ENCODE results near the gene BTBD2.

Gene BTBD2

DNA sequence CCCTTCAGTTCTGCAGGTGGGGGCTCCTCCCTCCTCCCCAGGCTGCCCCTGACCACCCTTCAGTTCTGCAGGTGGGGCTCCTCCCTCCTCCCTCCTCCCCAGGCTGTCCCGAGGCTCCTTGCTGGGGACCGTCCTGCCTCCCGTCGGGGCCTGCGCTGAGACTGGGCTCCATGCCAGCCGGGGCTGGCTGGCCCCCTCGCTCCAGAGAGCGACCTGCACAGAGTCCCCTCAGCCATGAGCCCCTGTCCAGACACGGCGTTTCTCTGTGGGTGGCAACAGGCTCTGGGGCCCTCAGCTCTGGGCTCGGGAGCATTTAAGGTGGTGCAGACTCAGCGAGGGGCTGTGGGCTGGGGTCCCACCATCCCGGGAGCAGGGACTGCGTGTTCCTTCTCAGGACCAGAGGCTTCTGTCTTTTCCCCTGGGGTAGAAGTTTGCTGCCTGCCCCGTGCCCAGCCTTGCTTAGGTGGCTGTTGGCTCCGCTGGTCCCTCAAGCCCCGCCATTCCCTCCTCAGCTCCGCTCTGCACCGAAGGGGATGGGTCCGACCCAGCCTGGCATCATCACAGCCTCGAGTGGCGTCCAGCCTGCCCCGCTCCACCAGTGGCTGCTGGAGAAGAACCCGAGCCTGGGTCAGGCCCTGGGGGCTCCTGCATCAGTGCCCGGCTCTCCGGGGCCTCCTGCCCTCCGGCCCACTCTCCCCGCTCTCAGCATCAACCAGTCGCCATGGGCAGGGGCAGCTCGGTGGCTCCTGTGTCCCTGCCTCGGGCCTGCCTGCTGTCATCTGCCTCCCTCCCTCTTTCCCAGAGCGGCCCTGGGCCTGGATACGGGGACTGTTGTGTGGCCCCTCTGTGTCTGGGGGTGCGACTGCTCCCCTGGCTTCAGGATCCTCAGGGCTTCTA, 47.0 kb downstream of the BTBD2 start:
- ChIA-PET CTCF (no interaction called here), POLR2A (no interaction called here)
- DNase-seq (ENCODE audit: extremely low spot score): no peak
- TF ChIP-seq PKNOX1 (IDR thresholded peaks at IDR 0.05): no peak
- TF ChIP-seq FOXA1 (IDR thresholded peaks at IDR 0.05): no peak
- TF ChIP-seq FOXK2 (IDR thresholded peaks at IDR 0.05): no peak
- TF ChIP-seq FOXM1 (IDR thresholded peaks at IDR 0.05; ENCODE audit: borderline replicate concordance): no peak
- no peak for TF ChIP-seq LEF1 (IDR thresholded peaks at IDR 0.05; ENCODE audit: borderline replicate concordance)
- no peak for TF ChIP-seq ELF4 (IDR thresholded peaks at IDR 0.05)
- no peak for TF ChIP-seq BHLHE40 (IDR thresholded peaks at IDR 0.05; ENCODE audit: borderline replicate concordance)
- TF ChIP-seq TARDBP (IDR thresholded peaks at IDR 0.05): no peak
- no peak for TF ChIP-seq SP1 (IDR thresholded peaks at IDR 0.05)
- no peak for TF ChIP-seq HDGF (IDR thresholded peaks at IDR 0.05; ENCODE audit: borderline replicate concordance)
- no peak for TF ChIP-seq SUZ12 (IDR thresholded peaks at IDR 0.05)

- TF ChIP-seq CTBP1 (IDR thresholded peaks at IDR 0.05; ENCODE audit: borderline replicate concordance) (no peak), SP1 (IDR thresholded peaks at IDR 0.05) (no peak), PKNOX1 (IDR thresholded peaks at IDR 0.05) (no peak), TARDBP (IDR thresholded peaks at IDR 0.05) (no peak), HDGF (IDR thresholded peaks at IDR 0.05; ENCODE audit: borderline replicate concordance) (no peak)
- DNase-seq (ENCODE audit: extremely low spot score): no peak
- POLR2A ChIA-PET: no interaction called here
- CTCF ChIA-PET: no interaction called here
Measured at GRCh38 chr19:1967087-1967608, 48.4 kb downstream of the BTBD2 start.

GRCh38 chr19:1962674-1963073, 52.8 kb downstream of the BTBD2 start:
- CTCF ChIA-PET: no interaction called here
- no peak for DNase-seq (ENCODE audit: extremely low spot score)
- POLR2A ChIA-PET: interaction anchor here (1.1 kb wide), 1 partner anchor 9 kb away, joined by 5 read pairs; no protein-coding TSS in a partner anchor
- TF ChIP-seq SP1 (IDR thresholded peaks at IDR 0.05) (no peak), FOXA1 (IDR thresholded peaks at IDR 0.05) (no peak)

GRCh38 chr19:1961000-1961883, 54.3 kb downstream of the BTBD2 start:
- no peak for DNase-seq (ENCODE audit: extremely low spot score)
- ChIA-PET CTCF (no interaction called here), POLR2A (no interaction called here)
- TF ChIP-seq L3MBTL2 (conservative IDR thresholded peaks at IDR 0.05): no peak
- no peak for TF ChIP-seq CTBP1 (IDR thresholded peaks at IDR 0.05; ENCODE audit: borderline replicate concordance)
- TF ChIP-seq FOXA1 (IDR thresholded peaks at IDR 0.05): no peak
- no peak for TF ChIP-seq ELF4 (IDR thresholded peaks at IDR 0.05)
- TF ChIP-seq PKNOX1 (IDR thresholded peaks at IDR 0.05): no peak
- no peak for TF ChIP-seq ZNF384 (IDR thresholded peaks at IDR 0.05)
- TF ChIP-seq TARDBP (IDR thresholded peaks at IDR 0.05): no peak
- TF ChIP-seq SUZ12 (IDR thresholded peaks at IDR 0.05): no peak
- TF ChIP-seq FOXM1 (IDR thresholded peaks at IDR 0.05; ENCODE audit: borderline replicate concordance): no peak
- TF ChIP-seq BHLHE40 (IDR thresholded peaks at IDR 0.05; ENCODE audit: borderline replicate concordance): no peak
- no peak for TF ChIP-seq LEF1 (IDR thresholded peaks at IDR 0.05; ENCODE audit: borderline replicate concordance)
- no peak for TF ChIP-seq ARNT (IDR thresholded peaks at IDR 0.05)
- no peak for TF ChIP-seq NFRKB (IDR thresholded peaks at IDR 0.05)
- TF ChIP-seq FOXK2 (IDR thresholded peaks at IDR 0.05): no peak

DNA sequence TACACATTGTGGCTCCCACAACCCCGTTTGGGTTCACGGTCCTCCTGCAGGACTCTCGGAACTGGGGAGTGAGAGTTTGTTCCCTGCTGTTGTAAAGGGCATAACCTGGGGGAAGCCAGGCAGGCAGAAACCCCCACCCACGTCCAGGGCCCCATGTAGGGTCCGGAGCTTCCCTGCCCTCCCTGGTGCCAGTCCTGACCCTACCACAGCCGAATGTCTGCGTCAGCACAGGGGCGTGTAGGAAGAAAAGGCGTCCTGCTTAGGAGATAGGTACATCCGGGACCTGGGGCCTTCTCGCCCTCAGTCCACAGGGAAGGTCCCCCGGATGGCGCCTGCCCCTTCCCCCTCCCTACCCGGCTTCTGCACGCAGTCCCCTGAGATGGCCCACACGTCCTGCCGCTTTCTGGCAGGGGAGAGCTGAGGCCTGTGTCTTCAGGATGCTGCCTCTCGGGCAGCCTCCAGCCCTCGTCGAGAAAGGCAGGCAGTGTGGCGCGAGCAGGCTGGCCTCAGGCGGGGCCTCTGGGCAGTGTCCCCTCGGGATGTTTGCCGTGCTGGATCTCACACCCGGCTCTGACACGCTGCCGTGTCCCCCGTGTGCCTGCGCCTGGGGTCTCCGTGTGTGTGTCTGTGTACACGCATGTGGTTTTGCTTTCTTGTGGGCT, 55.5 kb downstream of the BTBD2 start:
- no peak for DNase-seq (ENCODE audit: extremely low spot score)
- ChIA-PET POLR2A (no interaction called here), CTCF (no interaction called here)
- TF ChIP-seq FOXA1 (IDR thresholded peaks at IDR 0.05) (no peak), SUZ12 (IDR thresholded peaks at IDR 0.05) (no peak), ARNT (IDR thresholded peaks at IDR 0.05) (no peak), HDGF (IDR thresholded peaks at IDR 0.05; ENCODE audit: borderline replicate concordance) (no peak), NFRKB (IDR thresholded peaks at IDR 0.05) (no peak), ELF4 (IDR thresholded peaks at IDR 0.05) (no peak), BHLHE40 (IDR thresholded peaks at IDR 0.05; ENCODE audit: borderline replicate concordance) (no peak), L3MBTL2 (conservative IDR thresholded peaks at IDR 0.05) (no peak)

Measured in HEK293T (cell line).